Measurements from ENCODE around the gene U2AF2. TPM values are rescaled to one million over a fixed set of nuclear protein-coding genes. Genes with fewer than 3 reads are reported as not detected.
A peak's percentile ranks its signal among the peaks of the same experiment; 100 is the strongest.

U2AF2 gene
- total and polyA plus RNA-seq, 9 of the 15 experiments (the other 6 are each of a cell fraction or from before 2014, with no cell fraction given): 3.0 to 331 (median 157) TPM

GRCh38 chr19:55643003-55643886 is 11.6 kb upstream of the U2AF2 start, which contains the start of gene ZNF581 (continued):
- TF ChIP-seq NR1H2 (CRISPR knock-in tag; IDR thresholded peaks at IDR 0.05) (no peak), RAD21 (CRISPR knock-in tag; conservative IDR thresholded peaks at IDR 0.05 in 1 of 2, IDR thresholded peaks at IDR 0.05 in 1 of 2) (no peak), CAMTA2 (CRISPR knock-in tag; conservative IDR thresholded peaks at IDR 0.05) (no peak), SMAD4 (CRISPR knock-in tag; conservative IDR thresholded peaks at IDR 0.05) (peak; percentile 60; the same call in 1 of the 2 replicates), CHAMP1 (IDR thresholded peaks at IDR 0.05) (no peak; the same call in 1 of the 2 replicates), SAP30 (IDR thresholded peaks at IDR 0.05; ENCODE audit: borderline replicate concordance, insufficient read depth, low read depth, low read length, poor library complexity, severe bottlenecking) (peak; percentile 90), GABPA (tag; conservative IDR thresholded peaks at IDR 0.05; ENCODE audit: low read depth) (peak; percentile 92), CBX2 (IDR thresholded peaks at IDR 0.05; ENCODE audit: insufficient read depth, low read length, poor library complexity, severe bottlenecking) (no peak), SP2 (IDR thresholded peaks at IDR 0.05; ENCODE audit: extremely low read depth, low read depth, low read length, poor library complexity, severe bottlenecking) (no peak)
- TF ChIP-seq, protein P1, sequence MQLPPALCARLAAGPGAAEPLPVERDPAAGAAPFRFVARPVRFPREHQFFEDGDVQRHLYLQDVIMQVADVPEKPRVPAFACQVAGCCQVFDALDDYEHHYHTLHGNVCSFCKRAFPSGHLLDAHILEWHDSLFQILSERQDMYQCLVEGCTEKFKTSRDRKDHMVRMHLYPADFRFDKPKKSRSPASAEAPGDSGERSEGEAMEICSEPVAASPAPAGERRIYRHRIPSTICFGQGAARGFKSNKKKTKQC (CRISPR knock-in tag; IDR thresholded peaks at IDR 0.05): peak; percentile 33; the same call in 1 of the 2 replicates
- TF ChIP-seq, protein P2, sequence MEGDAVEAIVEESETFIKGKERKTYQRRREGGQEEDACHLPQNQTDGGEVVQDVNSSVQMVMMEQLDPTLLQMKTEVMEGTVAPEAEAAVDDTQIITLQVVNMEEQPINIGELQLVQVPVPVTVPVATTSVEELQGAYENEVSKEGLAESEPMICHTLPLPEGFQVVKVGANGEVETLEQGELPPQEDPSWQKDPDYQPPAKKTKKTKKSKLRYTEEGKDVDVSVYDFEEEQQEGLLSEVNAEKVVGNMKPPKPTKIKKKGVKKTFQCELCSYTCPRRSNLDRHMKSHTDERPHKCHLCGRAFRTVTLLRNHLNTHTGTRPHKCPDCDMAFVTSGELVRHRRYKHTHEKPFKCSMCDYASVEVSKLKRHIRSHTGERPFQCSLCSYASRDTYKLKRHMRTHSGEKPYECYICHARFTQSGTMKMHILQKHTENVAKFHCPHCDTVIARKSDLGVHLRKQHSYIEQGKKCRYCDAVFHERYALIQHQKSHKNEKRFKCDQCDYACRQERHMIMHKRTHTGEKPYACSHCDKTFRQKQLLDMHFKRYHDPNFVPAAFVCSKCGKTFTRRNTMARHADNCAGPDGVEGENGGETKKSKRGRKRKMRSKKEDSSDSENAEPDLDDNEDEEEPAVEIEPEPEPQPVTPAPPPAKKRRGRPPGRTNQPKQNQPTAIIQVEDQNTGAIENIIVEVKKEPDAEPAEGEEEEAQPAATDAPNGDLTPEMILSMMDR (IDR thresholded peaks at IDR 0.05 in 2 of 3, conservative IDR thresholded peaks at IDR 0.05 in 1 of 3; ENCODE audit: insufficient read depth in 2 of 3, low read depth in 1 of 3, low read length in 3 of 3): no peak; a peak in 1 of 6 replicates
- TF ChIP-seq, protein P3, sequence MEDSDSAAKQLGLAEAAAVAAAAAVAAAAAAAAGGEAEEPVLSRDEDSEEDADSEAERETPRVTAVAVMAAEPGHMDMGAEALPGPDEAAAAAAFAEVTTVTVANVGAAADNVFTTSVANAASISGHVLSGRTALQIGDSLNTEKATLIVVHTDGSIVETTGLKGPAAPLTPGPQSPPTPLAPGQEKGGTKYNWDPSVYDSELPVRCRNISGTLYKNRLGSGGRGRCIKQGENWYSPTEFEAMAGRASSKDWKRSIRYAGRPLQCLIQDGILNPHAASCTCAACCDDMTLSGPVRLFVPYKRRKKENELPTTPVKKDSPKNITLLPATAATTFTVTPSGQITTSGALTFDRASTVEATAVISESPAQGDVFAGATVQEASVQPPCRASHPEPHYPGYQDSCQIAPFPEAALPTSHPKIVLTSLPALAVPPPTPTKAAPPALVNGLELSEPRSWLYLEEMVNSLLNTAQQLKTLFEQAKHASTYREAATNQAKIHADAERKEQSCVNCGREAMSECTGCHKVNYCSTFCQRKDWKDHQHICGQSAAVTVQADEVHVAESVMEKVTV (CRISPR knock-in tag; IDR thresholded peaks at IDR 0.05): 0 out of 2 replicates have a peak, but pooled peaks have one; percentile 18

Data from K562 (cell line).